ENCODE results near the gene MTUS2.
A peak's percentile ranks its signal among the peaks of the same experiment; 100 is the strongest.

Gene MTUS2

DNA sequence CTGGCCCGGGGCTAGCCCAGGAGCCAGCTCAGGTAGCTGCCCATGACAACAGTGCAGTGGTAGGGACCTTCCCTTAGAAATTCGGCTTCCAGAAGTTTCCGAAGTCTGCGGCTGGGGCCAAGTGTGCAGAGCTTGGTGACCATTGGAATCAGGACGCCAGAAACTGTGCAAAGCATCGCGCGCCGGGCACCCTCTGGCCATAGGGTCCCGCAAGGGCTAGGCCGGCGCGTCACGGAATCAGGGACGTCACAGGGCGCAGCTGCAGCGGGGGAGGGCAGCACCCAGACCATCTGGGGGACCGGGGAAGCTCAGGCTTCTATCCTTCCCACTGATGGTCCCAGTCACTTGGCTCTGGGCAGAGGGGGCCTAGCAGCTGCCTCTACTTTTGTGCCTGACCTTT, 219.1 kb downstream of the MTUS2 start:
- no peak for DNase-seq

DNA sequence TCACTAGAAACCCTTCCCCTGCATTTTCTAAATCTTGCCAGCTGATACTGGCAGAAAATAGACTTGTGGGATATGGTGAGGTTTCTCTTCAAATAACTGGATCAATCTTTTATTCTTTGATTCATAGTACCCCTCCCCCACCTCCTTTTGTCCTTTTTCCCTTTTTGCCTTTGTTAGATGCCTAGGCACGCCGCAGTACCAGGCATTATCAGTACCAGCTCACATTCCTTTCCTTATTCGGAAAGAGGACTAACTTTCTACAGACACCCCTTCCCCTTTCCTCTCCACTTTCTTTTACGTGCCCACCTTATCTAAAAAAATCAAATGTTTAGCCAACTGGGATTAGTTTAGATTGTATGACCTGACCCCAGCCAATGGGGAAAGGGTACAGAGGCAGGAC, 226.4 kb downstream of the MTUS2 start:
- no peak for DNase-seq

DNA sequence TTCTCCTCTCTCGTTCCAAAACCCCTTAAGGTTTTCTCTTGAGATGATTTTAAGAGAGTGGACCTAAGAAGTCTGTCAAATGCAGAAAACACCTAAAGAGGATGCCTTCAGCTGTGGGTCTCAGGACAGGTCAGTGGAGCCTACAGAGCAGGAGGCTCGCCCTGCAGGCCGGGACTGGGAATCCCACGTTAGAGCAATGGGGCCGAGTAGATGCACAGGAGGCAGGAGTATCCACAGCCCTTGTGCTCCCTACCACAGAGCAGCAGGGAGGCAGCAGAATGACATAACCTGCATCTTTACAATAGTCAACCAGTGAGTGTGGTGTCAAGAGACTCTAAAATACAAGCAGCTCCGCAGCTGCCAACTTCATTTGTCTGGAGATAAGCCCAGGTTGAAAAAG, 229.4 kb downstream of the MTUS2 start:
- no peak for DNase-seq

DNA sequence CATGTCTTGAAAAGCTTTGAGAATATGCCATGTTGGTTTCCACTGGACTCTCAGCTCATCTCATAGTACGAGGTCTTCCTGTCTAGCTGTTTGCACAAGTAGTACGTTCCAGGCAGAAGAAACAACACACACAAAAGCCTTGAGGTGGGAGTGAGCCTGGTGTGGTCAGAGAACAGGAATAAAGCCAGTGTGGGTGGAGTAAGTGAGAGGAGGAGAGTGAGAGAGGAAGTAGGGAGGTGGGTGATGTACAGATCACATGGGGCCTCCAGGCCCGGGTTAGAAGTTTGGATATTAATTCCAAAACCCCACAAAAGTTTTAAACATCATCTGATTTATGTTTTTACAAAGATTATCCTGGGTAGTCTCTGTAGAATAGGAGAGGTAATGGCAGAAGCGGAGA, 230.6 kb downstream of the MTUS2 start:
- DNase-seq, result no peak

DNA sequence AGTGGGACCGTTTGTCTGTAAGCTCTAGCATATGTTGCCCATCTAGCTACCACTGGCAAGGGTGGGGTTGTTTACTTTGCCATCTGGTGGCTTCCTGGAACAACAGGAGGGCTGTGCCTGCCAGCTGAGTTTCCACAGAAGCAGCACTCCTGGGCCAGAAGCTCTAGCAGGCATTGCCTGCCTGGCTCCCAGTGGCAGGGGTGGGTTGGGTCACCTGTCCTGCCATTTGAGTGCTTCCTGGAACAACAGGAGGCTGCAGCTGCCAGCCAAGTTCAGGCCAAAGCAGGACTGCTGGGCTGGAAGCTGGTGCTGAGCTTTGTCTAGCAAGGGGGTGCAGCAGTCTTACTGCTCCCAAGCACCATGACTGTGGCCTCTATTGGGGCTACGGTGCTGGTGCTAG, 239.7 kb downstream of the MTUS2 start:
- no peak for DNase-seq

DNA sequence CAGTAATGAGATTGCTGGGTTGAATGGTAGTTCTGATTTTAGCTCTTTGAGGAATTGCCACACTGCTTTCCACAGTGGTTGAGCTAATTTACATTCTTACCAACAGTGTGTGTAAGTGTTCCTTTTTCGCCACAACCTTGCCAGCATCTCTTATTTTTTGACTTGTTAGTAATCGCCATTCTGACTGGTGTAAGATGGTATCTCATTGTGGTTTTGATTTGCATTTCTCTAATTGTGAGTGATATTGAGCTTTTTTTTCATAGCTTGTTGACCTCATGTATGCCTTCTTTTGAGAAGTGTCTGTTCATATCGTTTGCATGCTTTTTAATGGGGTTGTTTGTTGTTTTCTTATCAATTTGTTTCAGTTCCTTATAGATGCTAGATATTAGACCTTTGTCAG, 245.0 kb downstream of the MTUS2 start:
- no peak for DNase-seq

DNA sequence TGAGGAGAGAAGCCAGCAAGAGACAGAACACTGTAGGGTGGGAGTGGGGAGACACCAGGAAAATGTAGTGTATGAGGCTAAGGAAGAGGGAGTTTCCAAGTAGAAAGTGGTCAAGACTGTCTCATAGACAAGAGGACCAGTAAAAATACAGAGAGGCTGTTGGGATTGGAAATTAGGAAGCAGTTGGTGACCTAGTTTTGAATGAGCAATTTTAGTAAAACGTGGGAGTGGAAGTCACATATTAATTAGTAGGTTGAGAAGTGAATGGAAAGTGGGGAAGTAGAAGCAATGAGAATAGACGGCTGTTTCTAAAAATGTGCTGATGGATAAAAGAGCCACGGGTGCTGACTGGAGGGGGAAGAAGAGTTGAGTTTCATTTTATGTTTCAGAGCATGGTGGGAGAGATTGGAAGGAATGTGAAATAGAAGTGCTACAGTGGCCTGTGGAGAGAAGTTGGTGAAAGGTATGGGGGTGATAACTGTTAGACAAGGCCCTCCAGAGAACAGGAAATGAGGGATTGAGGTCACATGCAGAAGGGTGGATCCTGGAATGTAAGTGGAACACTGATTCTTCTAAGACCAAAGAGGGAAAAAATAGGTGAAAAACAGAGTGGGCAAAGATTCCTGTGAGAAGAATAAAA, 247.3 kb downstream of the MTUS2 start:
- no peak for DNase-seq

DNA sequence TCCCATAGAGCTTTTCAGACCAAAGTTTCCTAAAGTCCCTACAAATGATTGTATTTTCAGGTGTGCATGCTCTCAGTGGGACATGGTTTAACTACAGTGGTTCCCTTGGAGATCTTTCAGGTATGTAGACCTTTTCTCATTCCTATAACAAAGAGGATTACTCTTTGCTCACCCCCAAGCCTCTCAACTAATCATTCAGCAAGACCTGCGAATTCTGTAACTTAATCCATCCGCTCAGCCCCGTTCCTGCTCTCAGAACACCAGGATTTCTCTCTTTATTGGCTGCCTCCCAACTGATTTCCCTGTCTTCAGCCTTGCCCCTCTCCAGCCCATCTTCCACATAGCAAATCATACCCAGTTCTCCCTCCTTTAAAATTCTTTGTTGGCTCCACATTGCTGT, 253.6 kb downstream of the MTUS2 start:
- no peak for DNase-seq

DNA sequence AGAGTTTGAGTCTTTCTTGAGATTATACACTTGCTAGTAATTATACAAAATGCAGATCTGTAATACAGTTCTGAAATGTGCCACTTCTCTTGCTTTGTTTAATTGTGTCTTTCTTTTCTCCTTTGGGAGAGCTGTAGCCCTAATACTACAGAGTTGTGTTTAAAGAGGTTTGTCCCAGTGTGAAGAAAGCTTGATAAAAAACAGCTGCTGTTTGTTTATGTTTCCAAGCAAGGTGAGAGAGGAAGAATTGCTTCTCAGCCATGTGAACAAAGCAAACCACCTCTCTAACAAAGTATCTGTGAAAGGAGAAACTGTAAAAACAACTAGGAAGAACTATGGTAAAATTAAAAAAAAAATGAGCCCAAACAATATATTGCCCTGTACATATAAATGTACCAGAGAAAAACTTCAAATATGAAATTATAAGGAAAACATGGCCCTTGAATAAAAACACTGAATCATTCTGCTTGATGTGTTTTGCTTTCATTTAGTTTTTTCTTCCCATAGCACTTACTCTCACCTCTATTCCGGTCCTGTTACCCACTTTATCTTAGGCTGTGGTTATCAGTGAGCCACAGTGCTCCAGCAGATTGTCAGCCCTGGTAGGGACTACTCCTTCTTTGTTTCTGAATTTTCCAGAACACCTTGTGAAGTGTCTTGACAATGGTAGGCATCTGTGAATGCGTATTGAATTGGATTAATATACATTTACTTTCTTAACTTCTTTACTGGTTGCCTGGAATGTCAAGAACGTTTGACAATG, 257.1 kb downstream of the MTUS2 start:
- no peak for DNase-seq

DNA sequence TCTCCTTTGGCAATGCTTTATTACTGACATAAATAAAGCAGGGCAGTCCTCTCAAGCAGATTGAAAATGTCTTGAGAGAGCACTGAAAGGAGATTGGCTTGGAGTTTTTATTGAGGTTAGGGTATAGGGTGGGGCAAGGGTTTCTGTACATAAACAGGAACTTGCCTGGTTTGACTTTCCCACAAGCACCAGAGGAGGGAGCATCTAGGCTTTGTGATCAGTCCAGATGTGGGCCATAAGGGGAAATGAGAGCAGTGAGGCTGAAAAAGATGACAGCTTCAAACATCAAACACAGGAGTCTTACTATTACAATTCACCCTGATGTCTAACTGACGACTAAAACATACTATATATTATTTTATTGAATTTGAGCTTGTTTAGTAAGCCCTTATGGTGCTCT, 260.9 kb downstream of the MTUS2 start:
- peak; percentile 67 for DNase-seq

DNA sequence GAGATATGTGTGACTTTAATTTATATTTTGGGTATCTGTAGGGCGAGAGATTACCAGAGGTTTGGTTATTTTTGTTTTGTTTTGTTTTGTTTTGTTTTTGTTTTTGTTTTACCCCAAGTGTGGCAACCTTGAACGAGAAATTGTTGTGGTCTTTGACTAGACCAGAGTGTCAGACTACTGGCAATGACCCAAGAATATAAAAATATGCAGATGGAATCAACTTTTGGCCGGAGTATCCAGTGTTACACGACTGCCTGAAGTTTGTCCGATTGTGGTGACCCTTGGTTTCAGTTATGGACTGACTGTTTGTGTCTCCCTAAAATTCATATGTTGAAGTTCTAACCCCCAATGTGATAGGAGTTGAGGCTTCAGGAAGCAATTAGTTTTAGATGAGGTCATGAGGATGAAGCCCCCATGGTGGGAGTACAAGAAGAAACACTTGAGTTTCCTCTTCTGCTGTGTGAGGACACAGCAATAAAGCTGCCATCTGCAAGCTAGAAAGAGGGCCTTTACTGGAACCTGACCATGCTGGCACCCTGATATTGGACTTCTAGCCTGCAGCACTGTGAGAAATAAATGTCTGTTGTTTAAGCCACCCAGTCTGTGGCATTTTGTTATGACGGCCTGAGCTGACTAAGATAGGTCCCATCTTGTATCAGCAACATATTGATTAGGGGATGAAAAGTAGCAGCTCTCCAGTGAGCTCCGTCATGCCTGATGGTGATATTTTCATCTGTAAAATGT, 261.7 kb downstream of the MTUS2 start:
- no peak for DNase-seq

DNA sequence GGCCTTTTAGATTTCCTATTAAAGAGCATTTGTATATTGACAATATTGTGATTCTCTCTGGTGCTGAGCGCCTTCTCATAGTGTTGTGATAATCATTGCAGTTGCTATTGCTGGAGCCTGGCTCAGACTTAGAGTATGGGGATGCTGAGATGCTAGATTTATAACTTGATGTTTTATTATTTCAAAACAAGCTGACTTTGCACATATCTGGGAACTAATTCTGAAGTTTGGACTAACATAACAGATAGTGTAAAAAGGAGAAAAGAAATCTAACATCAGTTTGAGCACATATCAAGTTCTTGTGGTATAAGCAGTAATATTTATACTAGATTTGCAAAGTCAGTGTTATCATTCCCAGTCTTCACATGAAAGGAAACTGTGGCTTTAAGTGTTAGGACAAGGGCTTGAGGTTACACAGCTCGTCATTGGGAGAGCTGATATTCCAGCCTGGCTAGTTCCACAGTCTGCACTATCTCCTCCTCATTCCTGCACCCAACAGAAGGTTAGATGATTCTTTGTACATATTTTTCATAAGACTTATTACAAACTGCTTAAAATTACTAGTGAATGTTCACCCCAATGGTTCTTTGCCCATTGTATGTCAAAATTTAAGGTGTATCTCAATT, 279.8 kb downstream of the MTUS2 start:
- no peak for DNase-seq

DNA sequence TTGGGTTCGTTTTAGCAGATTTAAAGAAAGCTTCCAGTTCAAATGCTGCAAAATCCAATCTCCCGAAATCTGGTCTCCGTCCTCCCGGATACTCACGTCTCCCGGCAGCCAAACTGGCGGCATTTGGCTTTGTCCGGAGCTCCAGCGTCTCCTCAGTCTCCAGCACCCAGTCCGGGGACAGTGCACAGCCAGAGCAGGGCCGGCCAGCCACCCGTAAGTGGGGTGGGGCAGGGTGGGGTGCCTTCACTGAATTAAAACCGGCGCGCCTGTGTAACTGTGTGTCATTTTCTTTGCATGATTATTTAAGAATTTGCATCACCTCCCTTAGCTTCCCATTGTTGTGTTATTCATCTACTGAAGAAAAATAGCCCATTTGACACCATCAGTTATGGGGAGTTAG, 280.6 kb downstream of the MTUS2 start:
- no peak for DNase-seq

DNA sequence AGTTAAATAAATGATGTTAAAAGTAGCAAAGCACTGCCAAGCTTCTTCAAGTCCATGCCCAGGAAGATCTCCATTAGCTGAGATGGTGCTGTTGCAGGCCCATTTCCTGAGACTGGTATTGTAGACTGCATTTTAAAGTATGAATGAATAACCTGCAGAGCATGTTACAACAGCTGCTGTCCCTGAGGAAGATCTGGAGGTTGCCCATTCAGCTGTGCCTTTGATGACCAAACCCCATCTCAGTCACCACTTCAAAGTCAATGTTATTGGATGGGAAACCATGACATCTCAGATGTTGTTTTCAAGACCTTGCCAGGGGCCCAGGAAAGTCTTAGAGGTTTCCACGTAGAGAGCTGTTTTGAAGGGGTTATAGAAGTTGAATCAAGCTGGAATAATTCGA, 281.3 kb downstream of the MTUS2 start:
- DNase-seq, result no peak

DNA sequence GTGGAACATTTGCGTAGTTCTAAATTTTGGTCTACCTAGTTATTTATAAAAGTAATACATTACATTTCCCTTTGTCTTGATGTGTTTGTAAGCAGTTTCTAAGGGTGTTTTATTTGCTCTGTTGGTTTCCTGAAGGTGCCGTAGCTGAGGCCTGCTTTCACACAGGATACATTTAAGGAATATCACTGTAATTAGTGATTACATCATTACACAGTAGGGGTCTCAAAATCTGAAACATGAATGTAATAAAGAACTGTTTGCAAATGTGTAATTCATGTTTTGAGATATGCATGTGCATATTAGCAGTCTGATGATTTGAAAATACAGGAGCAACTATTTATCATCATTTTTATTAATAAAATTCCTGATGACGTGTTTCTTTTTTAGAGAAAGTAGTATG, 281.8 kb downstream of the MTUS2 start:
- no peak for DNase-seq

DNA sequence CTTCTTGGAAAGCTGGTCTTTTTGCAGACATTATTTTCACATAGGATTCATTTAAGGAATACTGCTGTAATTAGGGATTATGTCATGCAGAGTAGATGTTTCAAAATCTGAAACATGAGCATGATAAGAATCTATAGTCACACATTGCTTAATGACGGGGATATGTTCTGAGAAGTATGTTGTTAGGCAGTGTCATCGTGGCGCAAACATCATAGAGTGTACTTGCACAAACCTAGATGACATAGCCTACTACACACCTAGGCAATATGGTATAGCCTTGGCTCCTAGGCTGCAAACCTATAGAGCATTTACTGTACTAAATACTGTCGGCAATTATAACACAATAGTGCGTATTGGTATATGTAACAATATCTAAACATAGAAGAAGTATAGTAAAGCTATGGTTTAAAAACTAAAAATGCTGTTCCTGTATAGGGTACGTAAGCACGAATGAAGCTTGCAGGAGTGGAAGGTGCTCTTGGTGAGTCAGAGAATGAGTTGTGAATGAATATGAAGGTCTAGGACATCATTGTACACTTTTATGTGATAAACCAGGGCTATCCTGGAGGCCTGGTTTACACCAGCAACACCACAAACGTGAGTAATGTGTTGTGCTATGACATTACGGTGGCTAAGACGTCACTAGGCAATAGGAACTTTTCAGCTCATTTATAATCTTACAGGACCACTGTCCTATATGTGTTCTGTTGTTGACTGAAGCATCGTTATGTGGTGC, 283.1 kb downstream of the MTUS2 start:
- DNase-seq, result no peak

DNA sequence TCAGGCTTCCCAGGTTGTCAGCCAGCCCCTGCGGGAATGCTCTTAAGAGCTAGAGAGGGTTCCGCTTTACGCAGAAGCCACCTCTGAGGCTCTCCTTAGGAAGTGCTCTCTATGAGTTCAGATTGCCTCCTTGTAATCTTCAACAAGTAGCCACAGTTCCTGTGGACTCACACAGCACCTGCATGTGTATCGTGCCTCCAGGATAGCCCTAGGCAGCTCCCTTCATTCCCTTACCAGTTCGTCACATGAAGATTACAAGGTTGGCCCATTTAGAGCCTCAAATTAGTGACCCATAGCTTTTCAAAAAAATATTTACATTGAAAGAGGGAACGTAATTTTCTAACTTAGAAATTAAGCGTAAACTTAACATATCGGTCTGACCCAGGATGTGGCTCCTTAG, 284.3 kb downstream of the MTUS2 start:
- DNase-seq, result no peak

DNA sequence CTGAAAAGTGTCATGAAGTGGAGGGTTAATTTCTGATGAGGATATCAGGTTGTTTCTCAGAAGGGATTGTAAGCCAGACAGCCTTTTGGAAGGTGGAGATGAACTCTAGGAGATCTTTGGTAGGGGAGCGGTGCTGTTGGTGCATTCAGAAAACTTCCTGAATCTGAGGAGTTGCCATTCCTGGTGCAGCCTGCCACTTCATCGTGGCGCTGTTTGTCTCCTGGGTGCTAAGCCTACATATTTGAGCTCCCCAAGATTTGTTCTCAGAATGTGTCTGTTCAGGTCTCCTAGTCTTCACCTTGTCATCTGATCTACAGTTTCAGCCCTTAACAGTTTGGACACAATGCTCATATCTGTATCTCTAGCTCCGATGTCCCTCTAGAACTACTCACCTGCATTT, 285.6 kb downstream of the MTUS2 start:
- no peak for DNase-seq

DNA sequence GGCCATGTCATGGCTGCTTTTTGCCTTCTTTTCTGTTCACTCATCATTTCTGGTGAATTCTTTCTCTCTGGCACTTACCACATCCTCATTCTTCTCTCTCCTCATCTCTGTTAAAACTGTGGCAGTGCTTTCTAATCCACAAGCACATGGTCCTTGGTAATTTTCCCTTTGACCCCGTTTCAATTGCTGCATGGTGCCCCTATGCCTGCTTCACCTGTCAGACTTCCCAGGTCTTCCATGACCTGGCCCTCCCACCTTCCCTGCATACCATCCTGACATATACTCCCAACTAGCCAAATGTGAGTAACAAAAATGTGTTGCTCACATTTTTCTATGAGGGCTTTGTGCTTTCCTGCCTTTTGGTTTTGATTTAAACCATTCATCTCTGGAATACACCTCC, 286.5 kb downstream of the MTUS2 start:
- DNase-seq, result no peak

DNA sequence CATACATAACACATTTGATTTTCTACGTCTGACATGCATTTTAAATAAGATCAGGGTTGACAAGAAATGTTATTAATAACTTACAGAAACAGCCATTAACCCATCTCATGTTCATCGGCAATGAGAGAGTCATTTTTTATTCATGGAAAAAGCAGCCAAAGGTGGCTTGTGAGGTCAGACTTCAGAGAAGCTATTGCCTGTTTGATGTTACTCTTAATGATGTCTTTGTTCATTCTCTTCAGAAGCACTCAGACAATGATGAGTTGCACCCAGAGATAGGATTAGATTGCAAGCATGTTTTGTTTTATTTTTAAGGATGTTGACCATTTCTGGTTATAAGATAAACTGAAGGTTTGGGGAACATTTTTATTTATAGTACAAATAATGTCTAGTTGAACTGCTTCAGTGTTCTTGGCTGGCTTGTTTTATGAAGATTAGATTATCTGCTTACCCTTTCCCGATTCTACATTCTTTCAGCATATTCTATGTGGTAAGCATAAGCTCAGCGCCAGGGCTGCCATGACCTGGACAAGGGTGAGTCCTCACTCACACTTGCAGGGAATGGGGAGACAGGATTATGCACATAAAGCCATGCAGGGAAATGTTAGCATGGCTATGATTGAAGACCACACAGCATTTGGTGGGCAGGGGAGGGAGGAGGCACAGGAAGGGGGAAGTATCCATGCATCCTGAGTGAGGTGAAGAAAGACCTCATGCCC, 288.1 kb downstream of the MTUS2 start:
- DNase-seq, result no peak

DNA sequence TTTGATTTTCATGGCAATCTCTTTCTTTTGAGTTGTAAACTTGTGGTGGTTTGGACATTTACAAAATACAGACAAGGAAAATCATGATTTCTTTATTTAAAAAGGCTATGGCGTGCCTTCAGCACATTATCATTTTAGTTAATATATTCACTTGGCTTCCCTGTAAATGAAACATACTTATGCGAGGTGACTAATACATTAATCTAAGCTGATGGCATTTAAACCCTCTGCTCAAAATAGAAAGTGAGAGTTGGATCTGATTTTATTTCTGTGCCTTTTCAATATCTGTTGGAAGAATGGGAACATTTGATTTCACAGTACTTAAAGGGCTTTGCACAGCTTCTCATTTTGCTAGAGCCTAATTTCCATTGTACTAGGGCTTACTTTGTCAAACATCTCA, 289.8 kb downstream of the MTUS2 start:
- DNase-seq, result no peak

DNA sequence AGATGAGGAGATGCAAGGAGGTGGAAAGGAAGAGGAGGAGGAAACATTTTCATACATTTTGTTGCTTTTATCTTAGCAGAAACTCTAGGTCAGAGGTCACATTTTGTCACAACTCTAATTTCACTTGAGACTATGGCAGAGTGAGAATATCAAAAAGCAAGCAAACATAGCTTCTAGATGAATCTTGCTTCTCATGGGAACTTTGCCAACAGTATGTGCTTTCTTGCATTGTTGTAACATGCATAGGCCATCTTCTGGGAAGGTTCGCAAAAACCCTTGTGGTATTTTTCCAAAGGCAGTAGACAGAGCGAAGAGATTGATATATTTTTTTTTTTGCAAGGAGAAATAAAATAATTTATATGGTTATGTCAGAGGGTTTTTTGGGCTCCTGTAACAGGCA, 291.3 kb downstream of the MTUS2 start:
- no peak for DNase-seq

Data from central memory CD4-positive, alpha-beta T cell (primary cell).